ENCODE results near the gene SSU72.
"Not testable (repeated sequence)": the region's sequence is repeated elsewhere in the genome, so short reads cannot be mapped to it uniquely, and the experiment has no call there.

The SSU72 gene

DNA sequence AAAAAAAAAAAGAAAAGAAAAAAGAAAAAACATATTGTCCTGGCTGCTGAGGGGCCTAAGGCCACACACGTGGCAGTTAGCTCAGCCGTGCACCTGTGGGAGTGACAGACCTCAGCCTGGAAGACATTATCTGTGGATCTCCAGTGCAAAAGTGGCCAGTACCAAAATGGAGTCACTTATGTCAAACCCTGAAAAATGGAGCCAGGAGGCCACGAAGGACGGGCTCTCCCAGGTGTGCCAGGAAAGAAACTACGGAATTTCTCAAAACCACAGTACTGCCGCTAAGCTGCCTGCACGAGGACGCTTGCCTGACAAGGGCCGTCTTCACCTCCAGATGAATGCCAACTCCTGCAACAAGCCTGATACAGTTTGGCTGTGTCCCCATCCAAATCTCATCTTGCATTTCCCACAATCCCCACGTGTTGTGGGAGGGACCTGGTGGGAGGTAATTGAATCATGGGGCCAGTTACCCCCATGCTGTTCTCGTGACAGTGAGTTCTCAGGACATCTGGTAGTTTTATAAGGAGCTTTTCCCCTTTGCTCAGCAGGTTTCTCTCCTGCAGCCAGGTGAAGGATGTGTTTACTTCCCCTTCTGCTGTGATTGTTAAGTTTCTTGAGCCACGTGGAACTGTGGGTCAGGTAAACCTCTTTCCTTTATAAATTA is 35.3 kb upstream of the SSU72 start:
- no peak for DNase-seq

GRCh38 chr1:1606232-1606631 is 31.6 kb upstream of the SSU72 start:
- no peak for DNase-seq

DNA sequence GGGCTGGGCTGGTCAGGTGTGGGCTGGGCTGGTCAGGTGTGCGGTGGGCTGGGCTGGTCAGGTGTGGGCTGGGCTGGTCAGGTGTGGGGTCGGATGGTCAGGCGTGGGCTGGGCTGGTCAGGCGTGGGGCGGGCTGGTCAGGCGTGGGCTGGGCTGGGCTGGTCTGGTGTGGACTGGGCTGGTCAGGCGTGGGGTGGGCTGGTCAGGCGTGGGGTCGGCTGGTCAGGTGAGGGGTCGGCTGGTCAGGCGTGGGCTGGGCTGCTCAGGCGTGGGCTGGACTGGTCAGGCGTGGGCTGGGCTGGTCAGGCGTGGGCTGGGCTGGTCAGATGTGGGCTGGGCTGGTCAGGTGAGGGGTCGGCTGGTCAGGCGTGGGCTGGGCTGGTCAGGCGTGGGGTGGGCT is 31.1 kb upstream of the SSU72 start:
- DNase-seq: no peak

DNA sequence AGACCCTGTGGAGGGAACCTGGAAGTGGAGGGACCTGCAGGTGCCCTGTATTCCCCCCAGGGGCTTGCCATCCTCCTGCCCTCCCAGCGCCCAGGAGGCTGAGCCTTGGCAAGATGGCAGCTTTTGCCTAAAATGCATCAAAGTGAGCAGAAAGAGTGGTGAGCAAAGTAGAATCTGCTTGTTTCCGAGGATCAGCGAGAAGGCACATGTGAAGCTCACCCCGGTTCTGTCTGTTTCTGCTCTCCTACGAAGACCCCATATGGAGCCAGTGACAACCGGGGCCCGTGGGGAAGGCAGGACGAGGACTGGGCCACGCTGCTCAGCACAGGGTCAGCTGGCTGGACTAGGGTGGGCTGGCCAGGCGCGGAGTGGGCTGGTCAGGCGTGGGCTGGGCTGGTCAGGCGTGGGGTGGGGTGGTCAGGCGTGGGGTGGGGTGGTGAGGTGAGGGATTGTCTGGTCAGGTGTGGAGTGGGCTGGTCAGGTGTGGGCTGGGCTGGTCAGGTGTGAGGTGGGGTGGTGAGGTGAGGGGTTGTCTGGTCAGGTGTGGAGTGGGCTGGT is 30.4 kb upstream of the SSU72 start:
- no peak for DNase-seq

DNA sequence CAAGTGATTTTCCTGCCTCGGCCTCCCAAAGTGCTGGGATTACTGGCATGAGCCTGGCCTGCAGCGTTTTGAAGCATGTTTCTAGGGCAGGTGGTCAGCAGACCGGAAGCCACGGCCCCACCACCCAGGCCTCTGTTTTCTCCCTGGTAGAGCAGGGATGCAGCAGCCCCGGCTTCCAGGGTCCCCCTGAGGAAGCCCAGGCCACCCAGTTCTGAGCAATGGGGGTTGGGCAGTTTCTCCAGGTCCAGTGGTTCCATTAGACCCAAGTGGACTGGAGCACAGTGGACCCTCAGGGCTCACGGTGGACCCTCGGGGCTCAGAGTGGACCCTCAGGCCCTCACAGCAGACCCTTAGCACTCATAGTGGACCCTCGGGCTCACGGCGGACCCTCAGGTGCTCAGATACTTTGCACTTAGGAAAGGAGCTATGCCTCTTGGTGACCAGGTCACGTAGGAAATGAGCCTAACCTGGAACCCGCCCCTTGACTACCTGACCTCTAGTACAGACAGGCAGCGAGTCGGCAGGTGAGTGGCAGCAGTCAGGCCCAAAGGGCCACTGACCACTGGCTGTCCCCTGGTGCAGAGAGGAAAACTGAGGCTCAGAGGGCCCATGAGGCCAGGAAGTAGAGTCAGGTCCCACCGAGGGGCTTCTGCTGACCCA is 29.8 kb upstream of the SSU72 start:
- peak; percentile 43 for DNase-seq

DNA sequence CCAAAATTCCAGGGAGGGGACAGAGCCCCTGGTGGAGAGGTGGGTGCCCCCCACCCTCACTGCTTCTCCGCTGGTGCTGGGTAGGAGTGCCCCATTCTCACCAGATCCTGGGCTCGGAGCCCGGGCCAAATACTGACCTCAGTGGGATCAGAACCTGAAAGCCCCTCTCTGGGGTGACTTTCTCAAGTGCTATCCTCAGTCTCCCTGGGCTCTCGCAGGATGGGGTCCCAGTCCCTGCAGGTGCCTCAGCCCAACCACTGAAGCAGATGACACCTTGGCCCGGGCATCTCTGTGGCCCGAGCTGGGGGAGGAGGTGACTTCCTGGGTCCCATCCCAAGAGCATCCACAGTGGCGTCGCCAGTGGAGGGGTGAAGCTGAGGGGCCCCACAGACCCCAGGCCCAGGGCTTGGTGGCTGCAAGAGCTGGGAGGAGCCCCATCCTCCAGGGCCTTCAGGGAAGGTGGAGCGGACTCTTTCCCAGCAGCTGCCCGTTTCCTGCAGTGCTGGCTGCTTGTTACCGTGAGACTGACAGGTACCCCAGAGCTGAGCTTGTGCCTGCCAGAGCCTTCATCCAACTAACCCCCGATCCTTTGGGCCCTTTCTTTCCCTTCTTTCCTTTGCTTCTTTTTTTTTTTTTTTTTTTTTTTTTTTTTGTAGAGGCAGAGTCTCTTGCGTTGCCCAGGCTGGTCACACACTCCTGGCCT is 29.2 kb upstream of the SSU72 start:
- DNase-seq: no peak

DNA sequence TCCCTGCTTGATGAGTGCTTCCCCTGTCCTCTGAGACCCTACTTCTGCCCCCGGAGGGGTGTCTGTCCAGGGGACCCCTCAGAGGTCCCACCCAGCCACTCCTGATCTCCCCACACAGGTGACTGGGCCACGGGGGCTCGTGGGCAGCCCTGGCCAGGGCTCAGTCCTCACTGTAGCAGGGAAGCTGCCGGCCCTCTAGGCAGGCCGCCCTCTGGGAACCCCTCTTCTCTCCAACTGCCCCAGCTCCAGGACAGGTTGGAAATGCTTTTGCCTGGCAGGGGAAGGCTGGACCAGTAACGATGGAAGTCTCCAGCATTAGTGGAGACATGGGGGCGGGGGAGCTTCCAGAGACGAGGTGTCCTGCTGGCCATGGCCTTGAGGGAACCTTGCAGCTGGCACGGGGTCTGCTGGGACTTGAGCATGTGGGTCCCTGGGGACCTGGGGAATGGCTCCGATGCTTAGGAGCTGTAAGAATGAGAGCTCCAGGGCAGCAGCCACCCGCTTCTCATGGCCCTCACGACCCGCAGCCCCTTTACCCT is 28.4 kb upstream of the SSU72 start:
- DNase-seq: no peak

- no peak for DNase-seq
Observed at GRCh38 chr1:1602304-1602967, 27.8 kb upstream of the SSU72 start.

GRCh38 chr1:1601564-1602303 is 27.1 kb upstream of the SSU72 start:
- DNase-seq: no peak

DNA sequence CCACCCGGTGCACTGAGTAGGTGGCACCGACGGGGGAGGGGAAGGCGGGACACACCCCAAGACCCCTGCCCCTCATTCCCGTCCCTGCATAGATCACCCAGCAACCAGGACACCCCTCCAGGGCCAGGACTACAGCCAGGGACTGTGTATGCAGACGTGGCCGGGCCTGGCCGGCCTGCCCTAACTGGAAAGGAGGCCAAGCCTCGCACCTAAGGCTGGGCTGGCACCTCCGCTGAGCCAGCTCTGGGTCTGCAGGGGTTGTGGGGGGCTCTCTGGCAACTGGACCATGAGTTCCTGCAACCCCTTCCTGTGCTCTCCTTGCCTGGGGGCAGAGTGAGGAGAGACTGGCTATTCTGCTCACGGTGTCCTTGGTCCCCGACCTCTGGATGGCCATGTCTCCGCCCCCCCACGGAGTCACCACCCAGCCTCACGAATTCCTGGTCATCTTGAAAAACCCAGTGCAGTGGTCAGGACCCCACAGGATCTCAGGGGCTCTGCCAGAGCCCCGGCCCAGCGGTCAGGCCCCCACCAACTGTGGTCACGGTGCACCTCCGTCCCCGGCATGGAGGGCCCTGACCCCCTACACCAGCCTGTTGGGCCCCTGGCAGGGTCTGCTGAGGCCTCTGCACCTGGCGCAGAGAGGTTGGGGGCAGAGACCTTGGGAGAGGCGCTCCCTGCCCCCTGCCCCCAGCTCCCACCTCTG is 26.3 kb upstream of the SSU72 start:
- no peak for DNase-seq

GRCh38 chr1:1599935-1600860 is 25.5 kb upstream of the SSU72 start, which contains the start of gene FNDC10:
FNDC10 (minus strand) TSS chr1:1600135; CDS start chr1:1600015, 120 bp downstream.
- DNase-seq: no peak

GRCh38 chr1:1599030-1599934 is 24.6 kb upstream of the SSU72 start:
- DNase-seq: no peak

GRCh38 chr1:1598720-1599029 is 24.0 kb upstream of the SSU72 start:
- DNase-seq: no peak

DNA sequence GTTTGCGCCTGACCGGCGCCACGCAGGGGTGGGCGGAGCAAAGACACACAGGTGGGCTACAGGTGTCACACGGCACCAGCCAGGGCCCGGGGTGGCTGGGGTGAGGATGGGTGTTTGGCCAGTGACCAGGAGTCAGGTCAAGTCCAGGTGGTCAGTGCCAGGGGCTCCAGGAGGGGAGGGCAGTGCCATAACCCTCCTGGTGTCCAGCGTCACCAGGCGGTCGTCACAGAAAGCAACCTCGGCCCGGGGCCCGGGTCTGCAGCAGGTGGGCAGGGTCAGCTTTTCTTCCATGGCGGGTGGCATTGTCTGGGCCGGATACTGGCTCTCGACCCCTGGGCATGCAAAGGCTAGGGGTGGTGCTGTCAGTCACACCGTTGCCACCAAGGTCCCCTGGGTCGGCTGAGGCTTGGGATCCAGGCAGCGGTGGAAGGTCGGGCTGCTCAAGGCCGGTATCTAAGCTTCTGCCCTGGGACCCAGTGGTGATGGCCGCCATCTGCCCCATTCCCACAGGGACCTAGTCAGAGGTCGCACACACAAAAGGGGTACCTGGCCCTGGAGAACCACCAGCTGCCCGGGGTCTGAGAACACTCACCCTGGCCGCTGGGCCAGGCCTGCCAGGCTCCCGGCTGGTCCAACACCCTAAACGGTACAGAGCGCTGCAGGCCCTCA is 23.5 kb upstream of the SSU72 start:
- no peak for DNase-seq

GRCh38 chr1:1597275-1597930 is 22.7 kb upstream of the SSU72 start:
- no peak for DNase-seq

DNA sequence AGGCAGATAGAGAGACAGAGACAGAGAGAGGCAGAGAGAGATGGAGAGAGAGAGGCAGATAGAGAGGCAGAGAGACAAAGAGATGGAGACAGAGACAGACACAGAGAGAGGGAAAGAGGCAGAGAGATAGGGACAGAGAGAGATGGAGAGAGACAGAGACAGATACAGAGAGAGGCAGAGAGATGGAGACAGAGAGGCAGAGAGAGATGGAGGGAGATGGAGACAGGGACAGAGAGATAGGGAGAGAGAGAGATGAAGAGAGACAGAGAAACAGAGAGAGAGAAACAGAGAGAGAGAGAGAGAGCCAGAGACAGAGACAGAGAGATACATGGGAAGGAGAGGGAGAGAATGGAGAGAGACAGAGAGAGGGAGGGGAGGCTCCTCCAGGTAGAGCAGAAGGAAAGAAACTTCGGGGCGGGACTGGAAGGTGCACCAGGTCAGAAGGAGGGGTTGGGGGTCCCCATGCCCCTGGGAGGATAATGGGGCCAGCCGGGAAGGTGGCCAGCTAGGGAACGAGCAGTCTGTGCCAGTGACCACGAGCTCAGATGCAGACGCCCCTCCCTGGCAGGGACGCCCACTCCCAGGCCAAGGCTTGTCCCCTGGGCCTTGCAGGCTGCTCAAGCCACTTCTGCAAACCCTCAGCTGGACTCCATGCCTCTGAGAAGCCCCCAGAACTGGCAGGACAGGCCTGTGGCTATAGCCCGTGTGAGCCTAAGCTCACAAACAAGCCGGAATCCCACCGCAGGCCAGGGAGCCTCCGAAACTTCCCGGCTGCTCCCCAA is 22.0 kb upstream of the SSU72 start:
- DNase-seq: no peak

DNA sequence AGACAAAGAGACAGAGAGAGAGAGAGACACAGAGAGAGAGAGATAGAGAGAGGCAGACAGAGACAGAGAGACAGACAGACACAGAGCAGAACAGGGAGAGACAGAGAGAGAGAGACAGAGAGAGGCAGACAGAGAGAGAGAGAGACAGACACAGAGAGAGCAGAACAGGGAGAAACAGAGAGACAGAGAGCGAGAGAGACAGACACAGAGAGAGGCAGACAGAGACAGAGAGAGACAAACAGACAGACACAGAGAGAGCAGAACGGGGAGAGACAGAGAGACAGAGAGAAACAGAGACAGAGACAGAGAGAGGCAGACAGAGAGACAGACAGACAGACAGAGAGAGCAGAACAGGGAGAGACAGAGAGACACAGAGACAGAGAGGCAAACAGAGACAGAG is 20.7 kb upstream of the SSU72 start:
- not testable (repeated sequence) for DNase-seq
